Measurements from ENCODE around the gene SERINC4.

Gene SERINC4

GRCh38 chr15:43795997-43796396 lies 4.0 kb downstream of the SERINC4 start:
- no peak for DNase-seq

- no peak for DNase-seq
These were observed 4.8 kb downstream of the SERINC4 start for GRCh38 chr15:43795197-43795596.

DNA sequence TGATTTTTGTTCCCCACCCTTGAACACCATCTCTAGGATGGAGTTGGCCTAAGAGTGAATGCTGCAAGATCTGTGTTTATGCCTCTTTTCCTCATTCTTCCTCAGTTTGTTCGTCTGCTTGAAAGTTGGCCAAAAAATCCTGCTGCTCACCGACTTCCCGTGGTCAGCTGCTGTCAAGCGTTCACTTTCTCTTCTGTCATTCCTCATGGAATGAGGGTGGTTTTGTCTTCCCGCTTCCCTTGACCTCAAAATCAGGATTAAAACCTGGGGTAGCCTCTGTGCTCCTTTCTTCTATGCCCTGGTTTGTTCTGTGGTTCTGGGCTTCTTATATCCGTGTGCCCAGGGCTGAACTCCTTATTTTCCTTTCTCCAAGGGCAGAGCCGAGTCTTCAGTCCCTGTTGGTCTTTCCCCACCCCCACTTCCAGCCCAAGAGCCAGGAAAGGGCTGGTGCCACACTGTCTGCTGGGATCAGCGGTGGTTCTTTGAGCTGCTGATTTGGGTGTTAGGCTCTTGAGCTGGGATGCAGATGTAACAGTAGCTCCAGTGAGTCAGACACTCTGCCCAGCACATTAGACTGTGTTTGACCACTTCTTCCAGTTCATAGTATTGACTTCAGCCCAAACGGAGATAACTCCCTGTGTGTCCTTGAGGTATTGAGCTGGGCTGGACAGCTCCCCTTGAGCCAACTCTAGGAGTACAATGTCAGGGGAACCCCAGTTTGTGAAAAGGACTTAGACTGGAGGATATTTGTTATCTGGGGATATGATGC lies 5.6 kb downstream of the SERINC4 start:
- no peak for DNase-seq

GRCh38 chr15:43793647-43794046 lies 6.4 kb downstream of the SERINC4 start:
- DNase-seq = no peak

- DNase-seq = no peak
These were observed 7.1 kb downstream of the SERINC4 start for GRCh38 chr15:43792761-43793476.

- peak; percentile 99 for DNase-seq
These were observed 7.8 kb downstream of the SERINC4 start, which contains the start of gene SERF2 for GRCh38 chr15:43791993-43792760. Gene SERF2 (plus strand): TSS chr15:43792320. CDS start chr15:43792377, 57 bp downstream.

GRCh38 chr15:43789409-43789808 lies 10.6 kb downstream of the SERINC4 start:
- no peak for DNase-seq

DNA sequence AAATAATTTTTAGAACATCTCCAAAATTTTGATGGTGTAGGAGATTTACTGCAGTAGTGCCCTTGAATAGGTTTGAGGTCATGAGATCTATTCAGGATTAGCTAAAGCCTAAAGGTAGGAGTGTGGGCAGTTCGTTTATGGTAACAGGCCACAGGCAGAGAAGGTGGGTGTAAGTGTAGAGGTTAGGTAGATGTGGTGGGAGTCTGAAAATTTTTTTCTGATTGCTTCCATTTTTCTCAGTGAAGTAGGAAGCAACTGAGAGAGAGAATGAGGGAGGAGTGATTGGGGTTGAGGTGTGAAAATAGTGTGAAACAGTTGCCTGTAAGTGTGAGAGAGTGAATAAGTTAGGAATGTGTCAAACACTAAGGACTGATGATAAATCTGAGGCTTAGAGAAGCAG lies 21.0 kb downstream of the SERINC4 start:
- no peak for DNase-seq

GRCh38 chr15:43777267-43777914 lies 22.6 kb downstream of the SERINC4 start:
- DNase-seq = peak; percentile 78

GRCh38 chr15:43776718-43777266 lies 23.2 kb downstream of the SERINC4 start, which contains the start of gene ELL3:
Gene ELL3 (minus strand): TSS chr15:43776966. CDS start chr15:43776901, 65 bp downstream.
- peak; percentile 66 for DNase-seq

DNA sequence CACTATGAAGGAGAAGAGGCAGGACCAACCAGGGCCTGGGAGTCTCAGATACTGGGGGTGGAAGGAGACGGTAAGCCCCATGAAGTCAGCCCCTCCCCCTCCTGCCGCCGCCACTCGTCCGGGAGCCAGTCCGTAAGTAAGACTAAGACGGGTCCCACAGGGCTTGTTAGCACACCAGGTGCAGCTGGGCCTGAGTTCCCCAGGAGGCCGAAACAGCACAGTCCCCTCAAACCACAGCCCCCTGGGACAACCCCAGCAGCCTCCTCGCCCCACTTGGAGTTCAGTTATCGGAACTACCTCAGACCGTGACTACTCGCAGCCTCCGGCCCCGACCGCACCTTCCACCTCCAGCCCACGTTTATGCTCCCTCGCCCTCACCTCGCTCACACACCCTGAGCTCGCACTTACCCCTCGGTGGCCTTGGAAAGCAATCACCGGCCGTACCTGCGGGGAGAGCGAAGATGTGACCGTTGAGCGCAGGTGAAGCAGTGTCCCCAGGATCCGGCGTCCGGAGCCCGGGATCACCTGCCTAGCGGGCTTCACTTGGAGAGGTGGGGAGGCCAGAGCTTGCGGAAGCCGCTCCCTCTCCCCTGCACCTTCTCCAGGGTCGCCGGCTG lies 23.8 kb downstream of the SERINC4 start:
- DNase-seq = no peak

GRCh38 chr15:43775411-43775965 lies 24.5 kb downstream of the SERINC4 start:
- DNase-seq = no peak

- DNase-seq = no peak
These were observed 26.0 kb downstream of the SERINC4 start for GRCh38 chr15:43774062-43774461.

DNA sequence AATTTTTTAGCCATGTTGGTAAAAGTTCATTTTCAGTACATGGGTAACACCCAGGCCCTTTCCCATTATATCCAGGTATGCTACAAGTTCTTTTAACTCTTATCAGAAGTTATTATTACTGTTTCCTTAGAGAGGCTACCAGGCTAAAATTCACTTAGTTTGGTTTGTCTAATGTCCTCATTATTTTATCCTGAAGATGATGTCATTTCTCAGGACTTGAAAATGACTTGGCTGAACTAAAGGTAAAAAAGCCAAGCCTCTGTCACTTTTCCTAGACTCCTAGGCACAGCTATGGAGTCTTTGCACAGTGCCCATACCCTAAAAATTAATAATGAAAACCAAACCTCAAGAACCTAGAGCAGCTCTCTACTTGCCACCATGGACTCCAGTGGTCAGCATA lies 27.4 kb downstream of the SERINC4 start:
- DNase-seq = no peak

DNA sequence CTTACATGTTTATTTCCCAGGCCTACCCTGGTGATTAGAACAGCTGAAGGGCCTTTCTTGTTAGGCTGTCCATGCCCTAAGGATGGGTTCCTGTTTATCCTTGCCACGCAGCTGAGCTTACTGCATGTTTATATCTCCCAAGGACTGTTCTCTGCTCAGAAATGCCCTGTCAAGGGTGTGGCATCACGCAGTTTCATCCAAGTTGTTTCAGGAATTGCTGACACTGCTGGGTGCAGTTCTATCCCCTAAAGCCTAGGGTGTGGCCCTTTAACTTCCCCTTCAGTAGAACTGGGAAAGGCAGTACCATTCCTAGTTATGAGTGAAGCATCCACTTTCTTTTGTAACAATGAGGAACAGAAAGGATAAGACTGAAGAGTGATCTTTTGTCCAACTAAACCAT lies 28.2 kb downstream of the SERINC4 start:
- DNase-seq = no peak

DNA sequence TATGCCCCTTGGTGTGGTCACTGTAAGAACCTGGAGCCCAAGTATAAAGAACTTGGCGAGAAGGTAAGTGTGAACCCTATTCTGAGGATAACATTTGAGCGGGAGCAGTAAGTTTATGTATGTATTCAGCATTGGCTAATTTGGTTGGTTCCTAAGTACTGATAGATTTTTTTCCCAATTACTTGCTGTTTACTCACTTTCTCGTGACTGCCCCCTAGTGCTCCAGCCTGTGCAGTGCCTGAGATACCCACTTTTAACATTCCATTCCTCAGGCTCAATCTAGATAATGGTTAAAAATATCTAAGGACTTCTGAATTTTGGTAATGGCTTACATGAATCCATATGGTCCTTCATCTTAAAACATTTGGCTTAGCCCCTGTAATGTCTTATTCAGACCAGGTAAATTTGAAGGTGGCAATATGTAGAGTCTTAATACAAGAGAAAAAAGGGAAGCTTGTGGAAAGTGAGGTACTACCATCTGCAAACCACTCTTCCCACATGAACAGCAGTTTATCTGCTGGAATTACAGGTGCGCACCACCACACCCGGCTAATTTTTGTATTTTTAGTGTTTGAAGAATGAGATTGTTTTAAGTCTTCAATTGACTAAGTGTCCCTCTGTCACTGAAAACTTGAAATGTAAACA lies 30.3 kb downstream of the SERINC4 start:
- DNase-seq = peak; percentile 54

DNA sequence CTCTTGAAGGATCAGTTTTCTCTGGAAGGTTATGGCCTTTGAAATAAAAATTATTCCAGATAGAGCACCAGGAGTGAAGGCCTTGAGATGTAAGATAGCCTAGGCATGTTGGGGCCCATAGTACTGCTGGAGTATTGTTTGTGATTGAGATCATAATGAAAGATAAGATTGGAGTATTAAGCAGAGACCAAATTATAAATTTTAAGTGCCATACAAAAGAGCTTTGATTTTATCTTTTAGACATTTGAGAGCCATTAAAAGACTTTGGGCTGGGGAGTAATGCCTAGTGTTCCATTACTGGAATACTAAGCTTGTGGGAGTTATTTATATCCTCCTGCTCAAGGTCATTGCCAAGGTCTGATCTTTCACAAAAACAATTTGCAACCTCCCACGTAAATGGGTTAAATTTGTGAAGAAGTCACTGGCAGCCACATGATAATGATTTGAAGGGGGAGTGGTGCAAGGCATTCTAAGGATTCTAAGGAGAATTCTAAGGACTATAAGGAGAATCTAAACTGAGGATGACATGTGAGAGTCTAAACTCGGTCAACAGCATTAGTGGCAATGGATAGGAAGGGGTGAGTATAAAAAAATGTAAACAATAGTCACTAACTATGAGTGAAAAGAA lies 36.1 kb downstream of the SERINC4 start:
- DNase-seq = no peak

- no peak for DNase-seq
These were observed 37.2 kb downstream of the SERINC4 start for GRCh38 chr15:43762824-43763223.

DNA sequence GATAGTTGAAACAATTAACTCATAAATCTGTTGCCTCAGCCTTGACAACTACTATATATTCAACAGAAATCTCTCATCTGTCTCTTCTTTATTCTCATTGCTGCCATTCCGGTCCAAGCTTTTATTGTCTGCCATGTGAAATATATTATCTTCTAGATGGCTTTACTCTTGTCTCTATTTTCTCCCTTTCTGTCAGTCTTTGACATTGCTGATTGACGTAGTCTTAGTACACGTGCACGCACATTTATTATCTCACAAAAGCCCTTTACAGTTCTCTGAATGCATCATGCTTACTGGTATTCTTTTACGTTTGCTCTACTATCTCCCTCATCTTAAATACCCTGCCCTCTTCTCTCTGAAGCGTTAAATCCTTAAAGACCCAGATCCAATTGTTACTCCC lies 48.1 kb downstream of the SERINC4 start:
- no peak for DNase-seq

DNA sequence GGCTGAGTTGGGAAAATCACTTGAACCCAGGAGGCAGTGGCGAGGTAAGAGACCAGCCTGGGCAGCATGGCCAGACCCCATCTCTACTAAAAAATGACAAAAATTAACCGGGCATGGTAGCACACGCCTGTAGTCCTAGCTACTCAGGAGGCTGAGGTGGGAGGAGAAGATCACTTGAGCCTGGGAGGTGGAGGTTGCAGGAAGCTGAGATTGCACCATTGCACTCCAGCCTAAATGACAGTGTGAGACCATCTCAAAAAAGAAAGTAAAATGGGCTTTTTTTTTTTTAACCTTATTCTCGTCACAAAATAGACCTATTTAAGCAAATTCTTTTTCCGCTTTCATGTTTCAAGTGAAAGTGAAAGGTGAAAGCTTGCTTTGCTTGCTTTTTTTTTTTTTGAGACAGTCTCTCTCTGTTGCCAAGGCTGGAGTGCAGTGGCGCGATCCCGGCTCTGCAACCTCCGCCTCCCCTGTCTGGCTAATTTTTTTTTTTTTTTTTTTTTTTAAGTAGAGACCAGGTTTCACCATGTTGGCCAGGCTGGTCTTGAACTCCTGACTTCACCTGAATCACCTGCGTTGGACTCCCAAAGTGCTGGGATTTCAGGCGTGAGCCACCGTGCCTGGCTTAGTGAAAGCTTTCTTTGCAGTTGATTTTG lies 50.2 kb downstream of the SERINC4 start:
- DNase-seq = peak; percentile 14
